SJSA1 (cell line): ENCODE results near the gene FOXF1. TPM values are rescaled to one million over a fixed set of nuclear protein-coding genes. Genes with fewer than 3 reads are reported as not detected.

Experiments
- DNase-seq, 2 experiments: peaks; one replicate each; pipeline ENCODE4 v3.0.0-alpha.2; 2015 to 2020; ENCODE audit warnings: low spot score in 2 of 2, low read depth in 1 of 2
- H3K27ac ChIP-seq: fragments of 250-450 bp; sonication (Bioruptor Pico); 2 replicates; pipeline ENCODE4 v1.5.1; 2020; ENCODE audit warnings: mild to moderate bottlenecking, moderate library complexity
- H3K27me3 ChIP-seq: fragments of 250-450 bp; sonication (Bioruptor Pico); replicated peaks from 2 replicates; pipeline ENCODE4 v1.5.1; 2020; ENCODE audit warnings: mild to moderate bottlenecking, moderate library complexity
- H3K36me3 ChIP-seq: fragments of 250-450 bp; sonication (Bioruptor Pico); 2 replicates; pipeline ENCODE4 v1.5.1; 2020; ENCODE audit warnings: mild to moderate bottlenecking
- H3K4me1 ChIP-seq: fragments of 250-450 bp; sonication (Bioruptor Pico); replicated peaks from 2 replicates; pipeline ENCODE4 v1.6.1; 2021; ENCODE audit warnings: mild to moderate bottlenecking
- H3K4me3 ChIP-seq: fragments of 250-450 bp; sonication (Bioruptor Pico); 2 replicates; pipeline ENCODE4 v1.5.1; 2020; ENCODE audit warnings: mild to moderate bottlenecking
- H3K9me3 ChIP-seq: fragments of 250-450 bp; sonication (Bioruptor Pico); replicated peaks from 2 replicates; pipeline ENCODE4 v1.5.1; 2020; ENCODE audit warnings: mild to moderate bottlenecking
- total RNA-seq: library from RNA; depleted of rRNA; stranded (reverse); fragments of >200 nt; shearing (Covaris generic); gene quantifications from 2 replicates; pipeline ENCODE4 v1.2.3, GENCODE V29; 2014

Gene FOXF1
- total RNA-seq, 1 experiment from 2014 or later, result 34.7 TPM

DNA sequence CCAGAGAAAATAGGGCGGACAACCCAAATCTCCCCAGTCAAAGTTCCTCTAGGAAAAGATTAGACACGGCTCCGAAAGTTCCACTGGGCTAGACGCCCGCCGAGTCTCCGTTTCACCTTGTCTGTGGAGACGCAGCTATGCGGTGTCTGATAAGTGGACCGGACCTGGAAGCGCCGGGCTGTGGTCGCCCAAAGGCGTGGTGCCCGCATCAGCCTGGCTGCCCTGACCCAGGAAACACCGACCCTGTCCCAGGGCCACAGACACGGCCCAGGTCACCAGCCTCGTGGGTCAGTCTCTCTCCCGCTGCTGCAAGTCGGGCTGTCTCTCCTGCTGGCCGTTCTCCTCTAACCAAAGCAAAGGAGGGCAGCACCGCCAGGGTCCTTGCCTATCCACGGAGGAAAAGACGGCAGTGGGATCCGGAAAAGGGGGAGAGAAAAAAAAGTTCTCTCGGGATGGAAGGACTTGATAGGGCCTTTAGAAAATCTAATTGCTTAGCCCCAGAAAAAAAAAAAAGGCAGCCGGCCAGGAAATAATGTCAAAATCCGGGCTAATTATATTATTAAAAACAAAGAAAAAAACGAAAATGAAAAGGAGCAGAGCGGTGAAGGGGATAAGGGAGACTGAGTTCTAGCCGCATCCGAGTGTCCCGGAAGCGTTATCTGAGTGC lies 13.9 kb upstream of the FOXF1 start:
- DNase-seq, result no peak
- peaks cover 29% of the 10 kb centered on the region for H3K36me3 ChIP-seq
- no peak overlapping the region for H3K27ac ChIP-seq
- H3K4me3 ChIP-seq, result no peak overlapping the region
- no peaks in the 10 kb centered on the region for H3K9me3 ChIP-seq
- H3K4me1 ChIP-seq, result peaks cover 37% of the 10 kb centered on the region
- H3K27me3 ChIP-seq, result no peaks in the 10 kb centered on the region

DNA sequence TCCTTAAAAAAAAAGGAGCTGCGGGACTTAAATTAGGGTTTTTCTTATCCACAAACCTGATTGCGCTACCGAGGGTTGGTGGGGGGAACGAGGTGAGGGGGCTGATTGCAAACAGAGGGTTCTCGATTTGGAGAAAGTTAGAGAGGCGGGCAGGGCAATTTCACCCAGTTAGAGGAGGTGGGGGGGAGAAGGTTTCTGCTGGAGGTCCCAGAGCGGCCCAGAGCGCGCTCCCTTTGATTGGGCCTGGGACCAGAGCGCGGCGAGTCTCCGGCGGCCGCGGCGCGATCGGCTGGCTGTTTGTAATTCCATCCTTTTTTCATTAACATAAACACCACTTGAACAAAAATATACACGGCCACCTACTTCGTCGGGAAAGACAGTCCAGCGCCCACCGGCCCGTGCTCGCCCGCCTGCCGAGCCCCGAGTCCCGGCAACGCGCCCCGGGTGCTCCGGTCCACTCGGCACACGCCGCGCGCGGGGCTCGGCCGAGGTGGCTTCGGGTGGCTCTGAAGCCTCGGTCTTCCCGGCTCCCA lies 13.3 kb upstream of the FOXF1 start:
- DNase-seq, result peak; percentile 74 to 83
- Histone ChIP-seq H3K9me3 (no peaks in the 10 kb centered on the region), H3K27me3 (no peaks in the 10 kb centered on the region), H3K27ac (peak overlapping the region; percentile 54; the same call in 1 of the 2 replicates), H3K4me1 (peaks cover 34% of the 10 kb centered on the region), H3K4me3 (peak overlapping the region; percentile 36), H3K36me3 (peaks cover 31% of the 10 kb centered on the region)

DNA sequence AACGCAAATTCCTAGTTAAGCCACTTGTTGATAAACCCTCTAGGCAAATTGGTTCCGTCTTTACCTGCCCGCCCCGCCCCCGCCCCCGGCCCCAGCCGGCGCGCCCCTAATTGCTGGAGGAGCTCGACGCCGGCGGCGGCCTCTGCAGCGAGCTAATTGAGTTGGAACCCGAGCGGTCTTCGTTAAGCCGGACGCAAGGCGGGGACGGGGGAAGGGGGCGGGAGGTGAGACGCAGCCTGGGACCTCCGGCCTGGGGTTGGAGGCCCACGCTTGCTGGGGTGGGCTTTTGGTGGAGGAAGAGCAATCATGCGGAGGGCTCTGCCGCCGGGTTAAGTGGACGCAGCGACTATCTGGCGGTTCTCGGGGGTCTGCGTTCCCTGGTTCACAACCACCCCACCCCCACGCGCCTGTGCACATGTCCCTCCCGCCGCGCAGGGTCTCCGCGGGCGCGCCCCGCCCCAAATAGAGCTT lies 12.7 kb upstream of the FOXF1 start:
- peak overlapping the region; percentile 36 for H3K4me3 ChIP-seq
- peak overlapping the region; percentile 54; the same call in 1 of the 2 replicates for H3K27ac ChIP-seq
- no peaks in the 10 kb centered on the region for H3K27me3 ChIP-seq
- H3K4me1 ChIP-seq, result peaks cover 32% of the 10 kb centered on the region
- no peaks in the 10 kb centered on the region for H3K9me3 ChIP-seq
- peaks cover 37% of the 10 kb centered on the region for H3K36me3 ChIP-seq
- DNase-seq, result no peak

DNA sequence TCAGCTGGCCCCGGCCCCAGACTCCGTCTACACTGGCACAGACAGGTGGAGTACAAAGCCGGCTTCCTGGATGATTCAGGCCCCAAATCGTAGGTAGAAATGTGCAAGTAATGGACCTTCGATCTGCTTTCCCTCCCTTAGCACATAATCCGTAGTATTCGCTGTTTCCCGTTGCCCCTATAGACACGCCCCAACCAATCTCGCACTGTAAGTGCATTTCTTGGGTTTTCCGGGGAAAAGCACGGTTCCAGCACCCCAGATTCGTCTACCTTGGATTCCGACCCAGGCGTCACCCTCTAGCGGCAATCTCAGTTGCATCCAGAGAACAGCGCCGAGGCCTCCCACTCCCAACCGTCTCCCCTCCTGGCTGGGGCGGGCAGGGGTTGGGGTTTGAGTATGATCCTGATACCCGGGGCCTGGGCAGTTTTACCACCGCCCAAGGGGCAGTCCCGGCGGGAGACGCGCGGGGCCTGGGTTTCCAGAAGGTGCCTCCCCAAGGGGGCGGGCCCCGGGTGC lies 12.1 kb upstream of the FOXF1 start:
- DNase-seq, result no peak
- Histone ChIP-seq H3K4me1 (peaks cover 27% of the 10 kb centered on the region), H3K27me3 (no peaks in the 10 kb centered on the region), H3K27ac (no peak overlapping the region), H3K9me3 (no peaks in the 10 kb centered on the region), H3K36me3 (peaks cover 43% of the 10 kb centered on the region), H3K4me3 (no peak overlapping the region)

DNA sequence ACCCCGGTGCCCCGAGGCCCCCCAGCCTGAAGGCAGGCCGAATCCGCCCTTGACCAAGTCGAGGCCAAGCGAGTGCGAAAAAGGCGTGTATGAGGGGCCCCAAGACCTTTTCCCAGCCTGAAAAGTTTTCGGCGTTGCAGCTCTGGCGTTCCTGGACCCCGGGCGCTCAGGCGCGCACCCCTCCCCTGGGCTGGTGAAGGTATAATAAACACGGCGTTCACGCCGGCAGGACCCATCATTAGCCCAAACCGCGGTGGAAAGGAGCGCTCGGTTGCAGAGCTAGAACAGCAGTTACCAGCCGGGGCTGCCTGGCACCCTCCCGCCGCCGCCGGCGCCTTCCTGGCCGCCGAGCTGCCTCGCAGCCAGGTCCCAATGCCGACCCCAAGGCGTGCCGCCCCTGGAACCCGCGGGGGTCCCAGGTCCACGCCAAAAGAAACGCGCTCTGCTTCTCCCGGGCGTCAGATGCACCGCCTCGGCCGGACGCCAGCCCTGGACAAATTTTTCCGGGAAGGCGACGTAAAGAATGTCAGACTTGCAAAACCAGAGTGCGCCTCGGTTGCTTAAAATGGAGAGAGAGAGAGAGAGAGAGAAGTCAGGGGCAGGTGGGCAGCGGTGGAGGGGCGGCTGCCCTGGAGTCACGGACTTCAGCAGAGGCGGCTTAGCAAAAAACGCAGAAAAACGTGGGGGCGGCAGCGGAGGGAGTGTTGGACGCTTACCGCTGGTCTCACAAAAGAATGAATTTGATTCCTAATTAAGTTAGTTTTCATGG lies 11.5 kb upstream of the FOXF1 start:
- H3K4me1 ChIP-seq, result peaks cover 20% of the 10 kb centered on the region
- no peak for DNase-seq
- no peaks in the 10 kb centered on the region for H3K27me3 ChIP-seq
- no peak overlapping the region for H3K4me3 ChIP-seq
- H3K9me3 ChIP-seq, result no peaks in the 10 kb centered on the region
- H3K27ac ChIP-seq, result no peak overlapping the region
- peaks cover 46% of the 10 kb centered on the region for H3K36me3 ChIP-seq

DNA sequence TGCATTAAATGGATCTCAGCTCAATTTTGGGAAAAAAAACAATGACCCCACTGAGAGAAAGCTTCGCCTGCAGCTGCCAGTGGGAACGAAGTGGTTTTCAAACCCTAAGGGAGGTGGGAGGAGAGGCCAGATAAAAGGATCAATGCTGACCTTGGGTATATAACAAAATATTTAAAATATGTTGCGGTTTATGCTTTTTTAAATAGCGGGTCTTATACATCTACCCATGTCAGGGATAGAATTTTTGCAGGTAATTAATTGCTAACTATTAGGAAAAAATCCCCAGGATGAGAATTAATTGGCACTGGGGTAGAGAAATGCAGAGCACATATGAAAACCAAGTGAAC lies 10.9 kb upstream of the FOXF1 start:
- Histone ChIP-seq H3K4me1 (peaks cover 20% of the 10 kb centered on the region), H3K9me3 (no peaks in the 10 kb centered on the region), H3K4me3 (no peak overlapping the region), H3K36me3 (peaks cover 52% of the 10 kb centered on the region), H3K27me3 (no peaks in the 10 kb centered on the region), H3K27ac (no peak overlapping the region)
- no peak for DNase-seq

DNA sequence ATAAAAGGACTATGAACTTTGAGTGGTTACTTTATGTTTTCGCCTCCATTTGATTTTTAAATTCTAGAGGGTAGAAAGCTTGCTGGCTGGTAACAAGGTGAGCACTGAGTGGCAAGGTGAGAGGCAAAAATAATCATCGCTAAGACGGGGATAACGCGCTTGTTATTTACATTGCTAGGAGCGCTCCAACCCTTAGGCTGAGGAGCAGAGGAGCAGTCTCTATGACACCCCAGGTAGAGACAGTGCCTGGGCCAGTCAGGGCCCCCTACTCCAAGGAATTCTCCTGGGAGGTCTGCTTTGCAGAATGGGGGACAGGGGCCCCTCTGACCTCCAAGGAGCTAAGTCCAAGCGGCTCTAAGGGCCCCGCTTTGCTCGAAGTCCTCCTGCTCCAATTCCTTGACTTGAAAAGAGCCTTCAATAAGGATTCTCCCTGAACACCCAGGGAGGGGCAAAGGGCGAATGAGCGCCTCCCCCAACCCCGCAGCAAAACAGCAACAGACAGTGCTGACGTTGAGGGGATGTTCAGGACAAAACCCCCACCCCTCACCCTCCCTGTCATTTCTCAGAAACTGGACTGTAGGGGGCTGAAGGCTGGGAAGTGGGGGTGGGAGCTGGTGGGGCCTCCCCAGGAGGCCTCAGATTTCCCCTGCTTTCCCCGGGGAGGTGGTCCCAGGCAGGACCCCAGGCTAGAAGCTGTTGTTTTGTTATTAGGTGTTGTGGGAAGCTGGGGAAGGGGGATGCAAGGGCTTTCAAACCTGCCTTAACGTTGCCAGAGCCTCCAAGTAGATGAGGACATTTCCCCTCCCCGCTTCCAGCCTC lies 10.2 kb upstream of the FOXF1 start:
- H3K4me1 ChIP-seq, result peaks cover 25% of the 10 kb centered on the region
- H3K36me3 ChIP-seq, result peaks cover 52% of the 10 kb centered on the region
- no peaks in the 10 kb centered on the region for H3K27me3 ChIP-seq
- DNase-seq, result no peak
- H3K9me3 ChIP-seq, result no peaks in the 10 kb centered on the region
- no peak overlapping the region for H3K27ac ChIP-seq
- H3K4me3 ChIP-seq, result no peak overlapping the region

DNA sequence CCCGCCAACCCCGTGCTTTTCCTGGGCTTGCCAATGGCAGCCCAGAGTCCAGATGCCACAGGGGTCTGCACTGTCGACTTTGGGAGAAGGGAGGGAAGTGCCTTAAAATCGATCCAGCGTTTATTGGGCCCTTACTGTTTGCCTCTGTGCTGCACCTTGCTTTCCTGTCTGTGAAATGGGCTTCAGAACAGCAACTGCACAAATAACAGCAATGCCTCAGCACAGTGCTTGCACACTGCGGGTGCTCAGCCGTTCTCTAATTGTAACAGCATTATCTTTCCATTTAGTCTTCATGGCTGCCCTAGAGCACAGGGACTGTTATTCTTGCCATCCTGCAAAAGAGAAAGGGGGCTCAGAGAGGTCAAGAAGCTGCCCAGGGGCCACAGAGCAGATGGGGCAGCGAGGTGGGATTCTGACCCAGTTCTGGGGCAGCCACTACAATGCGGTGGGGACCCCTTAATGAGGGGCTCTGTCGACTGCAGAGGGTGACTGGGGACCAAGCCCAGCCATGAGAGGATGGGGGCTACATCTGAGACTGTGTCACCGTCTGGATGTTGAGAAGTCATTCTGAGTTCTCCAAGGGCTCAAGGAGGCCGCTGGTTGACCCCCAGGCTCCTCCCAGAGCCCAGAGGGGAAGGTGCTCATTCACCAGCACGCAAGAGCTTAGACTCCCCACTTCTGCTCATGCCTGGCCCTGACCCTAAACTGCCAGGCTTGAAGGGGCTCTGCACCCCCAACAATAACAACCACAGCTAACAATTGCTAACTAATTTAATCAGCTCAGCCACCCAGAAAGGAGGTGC lies 9.4 kb upstream of the FOXF1 start:
- Histone ChIP-seq H3K36me3 (peaks cover 46% of the 10 kb centered on the region), H3K4me3 (no peak overlapping the region), H3K27ac (no peak overlapping the region), H3K9me3 (no peaks in the 10 kb centered on the region), H3K4me1 (peaks cover 32% of the 10 kb centered on the region), H3K27me3 (no peaks in the 10 kb centered on the region)
- no peak for DNase-seq

DNA sequence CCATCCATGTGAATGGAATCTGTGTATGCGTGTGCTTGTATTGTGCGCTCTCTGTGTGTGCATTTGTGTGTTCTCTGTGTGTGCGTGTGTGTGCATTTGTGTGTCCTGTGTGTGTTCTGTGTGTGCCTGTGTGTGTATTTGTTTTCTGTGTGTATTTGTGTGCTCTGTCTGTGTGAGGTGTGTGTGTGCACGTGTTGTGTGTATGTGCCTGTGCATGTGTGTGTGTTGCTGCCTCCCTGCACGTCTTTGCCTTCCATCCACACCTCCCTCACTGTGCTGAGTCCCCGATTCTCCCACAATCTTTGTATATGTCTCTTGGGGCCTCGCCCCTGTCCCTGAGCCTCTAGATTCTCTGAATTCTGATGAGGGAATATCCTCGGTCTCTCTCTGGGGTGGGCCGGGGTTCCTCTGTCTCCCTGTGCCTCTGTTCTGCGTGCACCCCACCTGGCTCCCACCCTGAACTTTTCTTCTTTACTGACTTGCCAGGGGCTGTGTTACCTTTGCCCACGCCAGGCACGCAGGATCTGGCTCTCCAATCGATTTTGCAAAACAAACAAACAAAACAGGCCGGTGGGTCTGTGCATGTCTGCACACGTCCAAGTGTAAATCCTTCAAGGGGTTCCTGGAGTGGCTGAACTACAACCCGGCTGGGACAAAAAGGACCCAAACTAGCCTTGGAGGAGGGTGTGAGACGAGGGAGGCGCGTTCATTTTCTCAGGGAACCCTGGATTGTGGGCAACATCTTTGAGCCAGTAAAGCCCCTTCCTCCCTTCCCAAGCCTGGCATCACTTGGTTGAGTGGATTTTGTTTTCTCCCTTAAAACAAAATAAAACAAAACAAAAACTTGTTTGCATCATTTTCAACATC lies 8.1 kb upstream of the FOXF1 start:
- H3K36me3 ChIP-seq, result peaks cover 53% of the 10 kb centered on the region
- peaks cover 34% of the 10 kb centered on the region for H3K4me1 ChIP-seq

DNA sequence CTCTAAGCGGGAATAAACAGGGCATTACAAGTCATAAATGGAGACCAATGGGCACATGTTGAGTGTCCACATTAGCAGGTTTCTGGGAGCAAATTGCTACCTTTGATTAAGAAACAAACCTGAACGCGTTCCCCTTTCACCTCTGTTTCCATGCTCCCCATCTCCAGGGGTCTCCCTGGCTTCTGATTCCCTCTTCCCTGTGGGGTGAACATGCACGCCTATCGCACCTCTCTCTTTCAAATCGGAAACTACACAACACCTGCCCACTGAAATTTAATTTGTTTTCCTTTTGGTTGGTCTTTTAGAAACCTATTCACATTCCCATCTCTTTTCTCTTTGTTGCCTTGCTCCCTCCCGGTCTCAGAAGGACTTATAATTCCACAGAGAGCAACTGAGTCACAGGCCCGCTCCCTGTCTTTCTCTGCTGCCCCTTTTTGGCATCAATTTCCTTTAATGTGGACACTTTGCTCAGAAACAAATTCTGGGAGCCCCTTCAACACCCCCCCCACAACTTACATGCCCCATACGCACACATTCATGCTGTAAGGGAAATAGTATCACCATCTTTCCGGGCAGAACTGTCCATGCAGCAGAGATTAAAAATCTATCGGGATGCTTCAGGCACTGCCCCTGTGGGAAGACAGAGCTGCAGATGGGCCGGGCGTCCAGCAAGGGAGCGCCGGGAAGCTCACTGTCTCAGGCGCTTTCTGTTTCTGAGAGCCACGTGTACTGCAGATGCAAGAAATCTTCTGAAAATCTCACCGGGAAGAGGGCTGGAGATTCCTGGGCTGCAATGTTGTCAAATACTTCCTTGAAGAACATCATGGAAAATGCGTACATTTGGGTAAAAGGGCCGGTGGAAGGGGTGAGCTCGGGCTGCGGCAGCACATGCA lies 7.2 kb upstream of the FOXF1 start:
- H3K27me3 ChIP-seq, result no peaks in the 10 kb centered on the region
- H3K9me3 ChIP-seq, result no peaks in the 10 kb centered on the region
- H3K36me3 ChIP-seq, result peaks cover 62% of the 10 kb centered on the region

More for the DNA sequence above, 8.1 kb upstream of the FOXF1 start:
- no peak overlapping the region for H3K27ac ChIP-seq
- H3K9me3 ChIP-seq, result no peaks in the 10 kb centered on the region
- H3K4me3 ChIP-seq, result no peak overlapping the region
- H3K27me3 ChIP-seq, result no peaks in the 10 kb centered on the region
- DNase-seq, result no peak

DNA sequence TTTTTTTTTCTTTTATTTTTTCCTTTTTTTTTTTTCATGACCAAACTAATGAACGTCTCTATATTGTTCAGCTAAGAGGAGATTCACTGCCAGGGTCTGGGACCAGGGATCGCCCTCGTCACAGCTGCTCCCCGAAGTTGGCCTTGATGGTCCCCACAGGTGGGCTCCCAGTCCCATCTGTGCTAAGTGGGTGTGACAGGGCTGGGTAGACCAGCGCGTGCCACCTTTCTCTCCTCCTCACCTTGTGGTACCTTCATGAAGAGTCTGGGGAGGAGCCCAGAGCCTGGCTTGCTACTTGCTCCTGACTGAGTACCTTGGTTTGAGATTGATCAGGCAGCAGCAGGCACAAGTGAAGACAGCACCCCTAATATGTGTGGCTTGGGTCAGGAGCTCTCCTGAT lies 6.5 kb upstream of the FOXF1 start:
- Histone ChIP-seq H3K4me1 (peaks cover 46% of the 10 kb centered on the region), H3K36me3 (peaks cover 63% of the 10 kb centered on the region), H3K27me3 (no peaks in the 10 kb centered on the region), H3K9me3 (no peaks in the 10 kb centered on the region), H3K27ac (no peak overlapping the region), H3K4me3 (no peak overlapping the region)
- no peak for DNase-seq

More for the DNA sequence above, 7.2 kb upstream of the FOXF1 start:
- H3K4me1 ChIP-seq, result peaks cover 42% of the 10 kb centered on the region
- H3K27ac ChIP-seq, result no peak overlapping the region
- H3K4me3 ChIP-seq, result no peak overlapping the region
- DNase-seq, result no peak
